Prostate gland (tissue), 2 donors: ENCODE measurements around the gene CACNA1A. TPM values are rescaled to one million over a fixed set of nuclear protein-coding genes. Genes with fewer than 3 reads are reported as not detected.

Experiments
- DNase-seq: peaks from one replicate; pipeline ENCODE4 v3.0.0-alpha.2; 2019; ENCODE audit warnings: low spot score
- H3K27ac ChIP-seq, 2 donors: fragments of 200-600 bp; sonication (generic); 2 replicates each; pipeline ENCODE4 v1.5.1; 2017 to 2019
- H3K27me3 ChIP-seq: fragments of 200-600 bp; sonication (generic); replicated peaks from 2 replicates; pipeline ENCODE4 v1.5.1; 2019; ENCODE audit not compliant: insufficient read depth
- H3K36me3 ChIP-seq, 2 donors: fragments of 200-600 bp; sonication (generic); 1 replicate in 1 of 2; 2 replicates in 1 of 2; pipeline versions ENCODE4 v1.5.1 to v1.8.1; 2017 to 2019
- H3K4me1 ChIP-seq: fragments of 200-600 bp; sonication (generic); replicated peaks from 2 replicates; pipeline ENCODE4 v1.5.1; 2019
- H3K4me3 ChIP-seq, 2 donors: fragments of 200-600 bp; sonication (generic); 2 replicates each; pipeline ENCODE4 v1.5.1; 2017 to 2019
- H3K9me3 ChIP-seq: fragments of 200-600 bp; sonication (generic); 2 replicates; pipeline ENCODE4 v1.5.1; 2017
- CTCF ChIP-seq, 4 experiments: fragments of 200-600 bp in 2 of 4; fragments of 450-650 bp in 2 of 4; sonication (generic) in 2 of 4; IDR thresholded peaks; 1 replicate in 3 of 4; 2 replicates in 1 of 4; pipeline ENCODE4 v1.5.1; 2016 to 2019; ENCODE audit warnings: antibody characterized with exemption in 4 of 4, mild to moderate bottlenecking in 2 of 4, moderate library complexity in 2 of 4
- POLR2A ChIP-seq: fragments of 450-650 bp; IDR thresholded peaks from one replicate; pipeline ENCODE4 v1.6.1; 2016; ENCODE audit warnings: antibody characterized with exemption, mild to moderate bottlenecking
- POLR2AphosphoS5 ChIP-seq: sonication (generic); formaldehyde crosslinking; IDR thresholded peaks from one replicate; pipeline ENCODE4 v1.6.1; 2017; ENCODE audit warnings: antibody characterized with exemption
- WGBS: methylation state at CpG from one replicate; pipeline ENCODE4 v1.1.5; 2018; 5-methylcytosine and 5-hydroxymethylcytosine counted together
- intact Hi-C: fragments of 100-400 bp; cut with DNase I; formaldehyde crosslinking; loops from one replicate; pipeline ENCODE4 v1.14.2; 2022
- total RNA-seq, 2 donors: library from RNA; depleted of rRNA; stranded (reverse); fragments of >200 nt; gene quantifications; one replicate each; pipeline ENCODE4 v1.1.0, GENCODE V29; 2016

CACNA1A gene
- total RNA-seq, 2 donors from 2014 or later: 0.46 to 12.4 TPM

- intact Hi-C loops: no loop called here
- WGBS: 77% methylated on average over 1 of the region's 1 CpG
- Histone ChIP-seq H3K27ac (no peak overlapping the region), H3K4me3 (no peak overlapping the region), H3K27me3 (peaks cover 4% of the 10 kb centered on the region), H3K36me3 (no peaks in the 10 kb centered on the region), H3K9me3 (no peaks in the 10 kb centered on the region), H3K4me1 (no peaks in the 10 kb centered on the region)
- no peak for DNase-seq
- no peak for TF ChIP-seq POLR2A
- TF ChIP-seq POLR2AphosphoS5: no peak
- no peak for TF ChIP-seq CTCF (IDR thresholded peaks at IDR 0.05)
These were observed 69.9 kb downstream of the CACNA1A start for GRCh38 chr19:13436352-13436751.

- Histone ChIP-seq H3K27ac (no peak overlapping the region), H3K4me3 (no peak overlapping the region), H3K9me3 (no peaks in the 10 kb centered on the region), H3K27me3 (no peaks in the 10 kb centered on the region), H3K4me1 (no peaks in the 10 kb centered on the region), H3K36me3 (no peaks in the 10 kb centered on the region)
- intact Hi-C loops: no loop called here
- no peak for DNase-seq
- WGBS: 71% methylated on average over 5 of the region's 5 CpGs
- TF ChIP-seq POLR2AphosphoS5 (no peak), CTCF (IDR thresholded peaks at IDR 0.05) (peak in 2 of 4 experiments; percentile 26 to 49)
These were observed 75.3 kb downstream of the CACNA1A start for GRCh38 chr19:13430790-13431582.

GRCh38 chr19:13429563-13429962 lies 76.7 kb downstream of the CACNA1A start:
- intact Hi-C loops: no loop called here

GRCh38 chr19:13428352-13428751 lies 77.9 kb downstream of the CACNA1A start:
- Histone ChIP-seq H3K27ac (no peak overlapping the region), H3K27me3 (no peaks in the 10 kb centered on the region), H3K9me3 (no peaks in the 10 kb centered on the region), H3K36me3 (no peaks in the 10 kb centered on the region), H3K4me1 (no peaks in the 10 kb centered on the region), H3K4me3 (no peak overlapping the region)
- DNase-seq: no peak
- no peak for TF ChIP-seq POLR2AphosphoS5
- peak in 2 of 4 experiments; percentile 11 to 27 for TF ChIP-seq CTCF (IDR thresholded peaks at IDR 0.05)
- intact Hi-C loops: no loop called here
- 59% methylated on average over 9 of the region's 9 CpGs for WGBS

More at GRCh38 chr19:13429563-13429962, 76.7 kb downstream of the CACNA1A start:
- Histone ChIP-seq H3K36me3 (no peaks in the 10 kb centered on the region), H3K4me3 (no peak overlapping the region), H3K4me1 (no peaks in the 10 kb centered on the region), H3K27ac (no peak overlapping the region), H3K27me3 (no peaks in the 10 kb centered on the region), H3K9me3 (no peaks in the 10 kb centered on the region)
- no peak for DNase-seq
- 75% methylated on average over 5 of the region's 5 CpGs for WGBS
- no peak for TF ChIP-seq CTCF (IDR thresholded peaks at IDR 0.05)
- TF ChIP-seq POLR2A: no peak
- no peak for TF ChIP-seq POLR2AphosphoS5
